SK-N-SH (cell line): ENCODE data around the gene MIDN. TPM values are rescaled to one million over a fixed set of nuclear protein-coding genes. Genes with fewer than 3 reads are reported as not detected.

Experiments
- CTCF ChIA-PET: fragments of 300-600, 350-600 bp; formaldehyde crosslinking; extraction: SDS; loops from one replicate; lab custom pipeline; 2021; lab: Yijun Ruan, JAX
- POLR2A ChIA-PET: fragments of 350-600 bp; sonication (Branson Sonifier 250); formaldehyde crosslinking; extraction: SDS; loops from one replicate; lab custom pipeline; 2020; ENCODE audit warnings: antibody characterized with exemption, inconsistent platforms; lab: Yijun Ruan, JAX
- DNase-seq: peaks from one replicate; pipeline ENCODE4 v3.0.0; 2012
- H2AFZ ChIP-seq: fragments of 200-600 bp; sonication (generic); 2 replicates; pipeline ENCODE4 v1.8.1; 2016; ENCODE audit warnings: antibody characterized with exemption, mild to moderate bottlenecking, low read depth
- H3F3A ChIP-seq: fragments of 200-600 bp; sonication (generic); replicated peaks from 2 replicates; pipeline ENCODE3; 2016; ENCODE audit warnings: antibody characterized with exemption, mild to moderate bottlenecking; ENCODE audit not compliant: insufficient read depth
- H3K27ac ChIP-seq, 2 experiments: fragments of 200-500 bp in 1 of 2; fragments of 200-600 bp in 1 of 2; sonication (Bioruptor generic) in 1 of 2; sonication (generic), shearing (Covaris generic) in 1 of 2; 2 replicates each; pipeline versions ENCODE4 v1.5.1 to v1.6.1; 2014 to 2016; ENCODE audit warnings: low read depth in 2 of 2, inconsistent platforms in 1 of 2, low read length in 1 of 2, mild to moderate bottlenecking in 1 of 2, mixed read lengths in 1 of 2
- H3K27me3 ChIP-seq: fragments of 200-600 bp; sonication (generic), shearing (Covaris generic); 2 replicates; pipeline ENCODE4 v1.6.1; 2016; ENCODE audit warnings: mixed run types; ENCODE audit not compliant: insufficient read depth
- H3K36me3 ChIP-seq, 2 experiments: fragments of 200-500 bp in 1 of 2; fragments of 200-600 bp in 1 of 2; sonication (Bioruptor generic) in 1 of 2; sonication (generic) in 1 of 2; replicated peaks in 1 of 2; 2 replicates each; pipeline versions ENCODE3 to v1.5.1; 2014 to 2016; ENCODE audit warnings: low read length in 1 of 2, mild to moderate bottlenecking in 1 of 2; ENCODE audit not compliant: insufficient read depth in 2 of 2, control insufficient read depth in 1 of 2
- H3K4me1 ChIP-seq, 2 experiments: fragments of 200-500 bp in 1 of 2; fragments of 200-600 bp in 1 of 2; sonication (Bioruptor generic) in 1 of 2; sonication (generic), shearing (Covaris generic) in 1 of 2; 2 replicates each; pipeline versions ENCODE4 v1.5.1 to v1.6.1; 2014 to 2016; ENCODE audit warnings: low read depth in 1 of 2, low read length in 1 of 2, mixed run types in 1 of 2; ENCODE audit not compliant: insufficient read depth in 2 of 2, control insufficient read depth in 1 of 2
- H3K4me2 ChIP-seq: fragments of 200-600 bp; sonication (generic), shearing (Covaris generic); 2 replicates; pipeline ENCODE4 v1.6.1; 2017; ENCODE audit warnings: mixed run types
- H3K4me3 ChIP-seq, 2 experiments: fragments of 200-500 bp in 1 of 2; fragments of 200-600 bp in 1 of 2; sonication (Bioruptor generic) in 1 of 2; sonication (generic), shearing (Covaris generic) in 1 of 2; 2 replicates each; pipeline versions ENCODE4 v1.5.1 to v1.8.1; 2014 to 2016; ENCODE audit warnings: low read depth in 2 of 2, inconsistent platforms in 1 of 2, low read length in 1 of 2, mild to moderate bottlenecking in 1 of 2, mixed read lengths in 1 of 2, moderate library complexity in 1 of 2
- H3K79me2 ChIP-seq: fragments of 200-600 bp; sonication (generic); 2 replicates; pipeline ENCODE4 v1.8.1; 2017; ENCODE audit warnings: mild to moderate bottlenecking; ENCODE audit not compliant: insufficient read depth
- H3K9ac ChIP-seq: fragments of 200-600 bp; sonication (generic); 2 replicates; pipeline ENCODE4 v1.6.1; 2017; ENCODE audit warnings: mixed run types
- H3K9me2 ChIP-seq: fragments of 200-600 bp; sonication (generic); 2 replicates; pipeline ENCODE4 v1.6.1; 2017; ENCODE audit warnings: mixed run types
- H3K9me3 ChIP-seq: fragments of 200-600 bp; sonication (generic); 2 replicates; pipeline ENCODE4 v1.6.1; 2017; ENCODE audit warnings: mixed run types, mild to moderate bottlenecking, moderate library complexity
- H4K20me1 ChIP-seq: fragments of 200-600 bp; sonication (generic); 2 replicates; pipeline ENCODE4 v1.6.1; 2017; ENCODE audit warnings: mild to moderate bottlenecking, mixed run types; ENCODE audit not compliant: insufficient read depth
- CHD2 ChIP-seq: fragments of 150-350 bp; IDR thresholded peaks from 2 replicates; pipeline ENCODE4 v1.6.1; 2018; ENCODE audit warnings: low read length; ENCODE audit not compliant: partially characterized antibody
- EP300 ChIP-seq, 2 experiments: IDR thresholded peaks; 2 replicates each; pipeline versions ENCODE4 v1.4.0 to v1.6.1; 2012; ENCODE audit warnings: borderline replicate concordance in 1 of 2, low read depth in 1 of 2, low read length in 1 of 2
- EZH2phosphoT487 ChIP-seq: fragments of 200-600 bp; sonication (generic); IDR thresholded peaks from 2 replicates; pipeline ENCODE4 v1.6.1; 2017; ENCODE audit warnings: low read depth, mixed run types, mild to moderate bottlenecking, antibody characterized with exemption, moderate library complexity, borderline replicate concordance
- FOXJ3 ChIP-seq: sonication (generic); formaldehyde crosslinking; IDR thresholded peaks from 2 replicates; pipeline ENCODE4 v1.5.1; 2020; ENCODE audit warnings: mild to moderate bottlenecking, missing genetic modification reagents
- GABPA ChIP-seq: IDR thresholded peaks from 2 replicates; pipeline ENCODE4 v1.4.0; 2012; ENCODE audit warnings: low read depth, mild to moderate bottlenecking
- GATA2 ChIP-seq: sonication (generic); formaldehyde crosslinking; IDR thresholded peaks from 2 replicates; pipeline ENCODE4 v1.5.0; 2020; ENCODE audit warnings: mild to moderate bottlenecking, missing genetic modification reagents
- MAX ChIP-seq: IDR thresholded peaks from 2 replicates; pipeline ENCODE4 v1.4.0; 2012; ENCODE audit warnings: low read depth
- MEF2A ChIP-seq: IDR thresholded peaks from 2 replicates; pipeline ENCODE4 v1.4.0; 2012; ENCODE audit warnings: low read depth, borderline replicate concordance
- MXI1 ChIP-seq: IDR thresholded peaks from 2 replicates; pipeline ENCODE4 v1.6.1; 2012; ENCODE audit warnings: mild to moderate bottlenecking, low read depth, low read length, improper control_type of control experiment
- NFIC ChIP-seq: IDR thresholded peaks from 2 replicates; pipeline ENCODE4 v1.4.0; 2012; ENCODE audit warnings: borderline replicate concordance
- PBX3 ChIP-seq: IDR thresholded peaks from 2 replicates; pipeline ENCODE4; 2012
- POLR2AphosphoS5 ChIP-seq: IDR thresholded peaks from 2 replicates; pipeline ENCODE4 v1.6.1; 2012; ENCODE audit warnings: low read depth, low read length
- RFX5 ChIP-seq: IDR thresholded peaks from 2 replicates; pipeline ENCODE4 v1.6.1; 2012; ENCODE audit warnings: mild to moderate bottlenecking, improper control_type of control experiment, low read length
- RXRA ChIP-seq: IDR thresholded peaks from 2 replicates; pipeline ENCODE4 v1.4.0; 2012; ENCODE audit warnings: low read depth, mild to moderate bottlenecking, borderline replicate concordance
- SIN3A ChIP-seq: IDR thresholded peaks from 2 replicates; pipeline ENCODE4 v1.6.1; 2012; ENCODE audit warnings: low read depth, mild to moderate bottlenecking, low read length, moderate library complexity, borderline replicate concordance
- TAF1 ChIP-seq: IDR thresholded peaks from 2 replicates; pipeline ENCODE4 v1.6.1; 2012; ENCODE audit warnings: low read depth, mild to moderate bottlenecking, low read length, moderate library complexity, borderline replicate concordance
- TCF12 ChIP-seq: IDR thresholded peaks from 2 replicates; pipeline ENCODE4 v1.4.0; 2012
- TEAD4 ChIP-seq: IDR thresholded peaks from 2 replicates; pipeline ENCODE4 v1.4.0; 2012; ENCODE audit warnings: mild to moderate bottlenecking, borderline replicate concordance; ENCODE audit not compliant: insufficient read depth
- USF1 ChIP-seq: IDR thresholded peaks from 2 replicates; pipeline ENCODE4 v1.4.0; 2012; ENCODE audit warnings: low read depth, borderline replicate concordance
- YY1 ChIP-seq: IDR thresholded peaks from 2 replicates; pipeline ENCODE4 v1.4.0; 2012; ENCODE audit warnings: low read depth, mild to moderate bottlenecking
- ZBTB33 ChIP-seq: IDR thresholded peaks from 2 replicates; pipeline ENCODE4 v1.4.0; 2012; ENCODE audit warnings: low read depth, borderline replicate concordance
- WGBS: methylation state at CpG from one replicate; pipeline ENCODE4 v1.1.6; 2017; ENCODE audit warnings: low lambda C conversion rate; 5-methylcytosine and 5-hydroxymethylcytosine counted together
- polyA plus RNA-seq, 3 experiments: library from polyadenylated mRNA; depleted of rRNA; stranded (reverse); fragments of >200 nt; gene quantifications; 2 replicates each; pipeline ENCODE4 v1.2.3, GENCODE V29; 2012

Gene MIDN
- polyA plus RNA-seq, 1 of the 3 experiments (the other 2 are of a cell fraction): 13.9 TPM

GRCh38 chr19:1234051-1234954 is 14.1 kb upstream of the MIDN start:
- H3K79me2 ChIP-seq: peaks cover 11% of the 10 kb centered on the region; the same call in 1 of the 2 replicates
- CTCF ChIA-PET: interaction anchor here (1.0 to 5.7 kb wide), 2 partner anchors 10 to 12 kb away, joined by 5 to 82 read pairs; no protein-coding TSS in a partner anchor
- no peak for DNase-seq
- no peak for TF ChIP-seq RXRA
- no peak for TF ChIP-seq FOXJ3 (CRISPR knock-in tag)
- no peak for TF ChIP-seq YY1
- no peak for TF ChIP-seq GATA2
- TF ChIP-seq NFIC: no peak
- no peak for TF ChIP-seq ZBTB33
- TF ChIP-seq TEAD4: no peak
- no peak for TF ChIP-seq GABPA
- TF ChIP-seq MAX: no peak
- TF ChIP-seq RFX5: no peak
- peaks cover 0 to 41% of the 10 kb centered on the region in 2 experiments for H3K36me3 ChIP-seq
- H3K9ac ChIP-seq: no peak overlapping the region
- peaks cover 24% of the 10 kb centered on the region for H4K20me1 ChIP-seq
- WGBS: 93% methylated on average over 10 of the region's 45 CpGs
- H3K4me3 ChIP-seq: no peak overlapping the region
- peaks cover 0 to 17% of the 10 kb centered on the region in 2 experiments; a peak in 1 of 4 replicates for H3K4me1 ChIP-seq
- H3F3A ChIP-seq: peaks cover 26% of the 10 kb centered on the region
- H3K27me3 ChIP-seq: no peaks in the 10 kb centered on the region
- no peak overlapping the region for H2AFZ ChIP-seq
- no peak overlapping the region for H3K27ac ChIP-seq
- no peak overlapping the region for H3K4me2 ChIP-seq
- no peaks in the 10 kb centered on the region for H3K9me3 ChIP-seq
- H3K9me2 ChIP-seq: no peaks in the 10 kb centered on the region
- POLR2A ChIA-PET: no interaction called here

GRCh38 chr19:1234955-1235380 is 13.4 kb upstream of the MIDN start:
- ChIA-PET CTCF (interaction anchor here (1.0 to 5.7 kb wide), 2 partner anchors 9 to 13 kb away, joined by 5 to 82 read pairs; no protein-coding TSS in a partner anchor), POLR2A (no interaction called here)
- Histone ChIP-seq H3K4me3 (no peak overlapping the region), H3F3A (peaks cover 33% of the 10 kb centered on the region), H3K4me1 (peaks cover 5 to 24% of the 10 kb centered on the region in 2 experiments; a peak in 2 of 4 replicates), H3K27ac (no peak overlapping the region), H3K9me2 (no peaks in the 10 kb centered on the region), H3K36me3 (peaks cover 0 to 41% of the 10 kb centered on the region in 2 experiments), H4K20me1 (peaks cover 24% of the 10 kb centered on the region), H3K27me3 (no peaks in the 10 kb centered on the region), H3K79me2 (peaks cover 11% of the 10 kb centered on the region; the same call in 1 of the 2 replicates), H2AFZ (no peak overlapping the region), H3K9ac (no peak overlapping the region), H3K4me2 (no peak overlapping the region), H3K9me3 (no peaks in the 10 kb centered on the region)
- no peak for DNase-seq
- 98% methylated on average over 25 of the region's 43 CpGs for WGBS
- TF ChIP-seq MEF2A (no peak), MXI1 (no peak), FOXJ3 (CRISPR knock-in tag) (no peak), GATA2 (no peak), RXRA (no peak), POLR2AphosphoS5 (no peak), RFX5 (no peak), USF1 (no peak), TAF1 (no peak), EZH2phosphoT487 (no peak), YY1 (no peak), GABPA (no peak), TCF12 (no peak), SIN3A (no peak), EP300 (IDR thresholded peaks at IDR 0.05; ENCODE audit: borderline replicate concordance in 1 of 2, low read depth in 1 of 2, low read length in 1 of 2) (no peak), PBX3 (no peak), CHD2 (no peak)
